GM12878 (cell line): ENCODE results near the gene MRPL36.

ENCODE experiments used
- LARP7 ChIP-seq: fragments of 450-650 bp; IDR thresholded peaks from 2 replicates; pipeline ENCODE4 v1.6.1; 2017; ENCODE audit warnings: mild to moderate bottlenecking
- NR2C1 ChIP-seq: fragments of 450-650 bp; IDR thresholded peaks from 2 replicates; pipeline ENCODE4 v1.6.1; 2017; ENCODE audit warnings: antibody characterized with exemption, mild to moderate bottlenecking, moderate library complexity
- RCOR1 ChIP-seq: conservative IDR thresholded peaks from 2 replicates; pipeline ENCODE4 v1.6.1; 2012; ENCODE audit warnings: low read depth, low read length, improper control_type of control experiment
- TF ChIP-seq, protein P1 (sequence below), 3 experiments: IDR thresholded peaks in 2 of 3; conservative IDR thresholded peaks in 1 of 3; 2 replicates each; pipeline ENCODE4 v1.5.1; 2011; ENCODE audit warnings: low read depth in 3 of 3, low read length in 3 of 3, mild to moderate bottlenecking in 3 of 3, control low read depth in 2 of 3, moderate library complexity in 2 of 3, inconsistent platforms in 1 of 3, mixed read lengths in 1 of 3; ENCODE audit not compliant: control insufficient read depth in 2 of 3, insufficient read depth in 1 of 3; ENCODE audit errors: extremely low read depth in 1 of 3
- TF ChIP-seq, protein P2 (sequence below): IDR thresholded peaks from 2 replicates; pipeline ENCODE4 v1.6.1; 2012; ENCODE audit warnings: low read depth, low read length, improper control_type of control experiment

DNA sequence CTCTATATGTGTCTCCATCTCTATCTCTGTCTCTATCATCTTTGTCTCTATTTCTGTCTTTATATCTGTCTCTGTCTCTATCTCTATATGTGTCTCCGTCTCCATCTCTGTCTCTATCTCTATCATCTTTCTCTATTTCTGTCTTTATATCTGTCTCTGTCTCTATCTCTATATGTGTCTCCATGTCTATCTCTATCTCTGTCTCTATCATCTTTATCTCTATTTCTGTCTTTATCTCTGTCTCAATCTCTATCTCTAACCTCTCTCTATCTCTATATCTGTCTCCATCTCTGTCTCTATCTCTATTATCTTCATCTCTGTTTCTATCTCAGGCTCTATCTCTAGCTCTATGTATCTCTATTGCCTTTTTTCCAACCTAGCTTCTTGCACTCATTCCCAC is 46.1 kb upstream of the MRPL36 start:
- TF ChIP-seq, protein P1, sequence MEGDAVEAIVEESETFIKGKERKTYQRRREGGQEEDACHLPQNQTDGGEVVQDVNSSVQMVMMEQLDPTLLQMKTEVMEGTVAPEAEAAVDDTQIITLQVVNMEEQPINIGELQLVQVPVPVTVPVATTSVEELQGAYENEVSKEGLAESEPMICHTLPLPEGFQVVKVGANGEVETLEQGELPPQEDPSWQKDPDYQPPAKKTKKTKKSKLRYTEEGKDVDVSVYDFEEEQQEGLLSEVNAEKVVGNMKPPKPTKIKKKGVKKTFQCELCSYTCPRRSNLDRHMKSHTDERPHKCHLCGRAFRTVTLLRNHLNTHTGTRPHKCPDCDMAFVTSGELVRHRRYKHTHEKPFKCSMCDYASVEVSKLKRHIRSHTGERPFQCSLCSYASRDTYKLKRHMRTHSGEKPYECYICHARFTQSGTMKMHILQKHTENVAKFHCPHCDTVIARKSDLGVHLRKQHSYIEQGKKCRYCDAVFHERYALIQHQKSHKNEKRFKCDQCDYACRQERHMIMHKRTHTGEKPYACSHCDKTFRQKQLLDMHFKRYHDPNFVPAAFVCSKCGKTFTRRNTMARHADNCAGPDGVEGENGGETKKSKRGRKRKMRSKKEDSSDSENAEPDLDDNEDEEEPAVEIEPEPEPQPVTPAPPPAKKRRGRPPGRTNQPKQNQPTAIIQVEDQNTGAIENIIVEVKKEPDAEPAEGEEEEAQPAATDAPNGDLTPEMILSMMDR (IDR thresholded peaks at IDR 0.05 in 2 of 3, conservative IDR thresholded peaks at IDR 0.05 in 1 of 3; ENCODE audit: control insufficient read depth in 2 of 3, extremely low read depth in 1 of 3, insufficient read depth in 1 of 3, low read depth in 3 of 3, low read length in 3 of 3) = no peak
- TF ChIP-seq NR2C1 = no peak
- TF ChIP-seq RCOR1 = no peak
- TF ChIP-seq, protein P2, sequence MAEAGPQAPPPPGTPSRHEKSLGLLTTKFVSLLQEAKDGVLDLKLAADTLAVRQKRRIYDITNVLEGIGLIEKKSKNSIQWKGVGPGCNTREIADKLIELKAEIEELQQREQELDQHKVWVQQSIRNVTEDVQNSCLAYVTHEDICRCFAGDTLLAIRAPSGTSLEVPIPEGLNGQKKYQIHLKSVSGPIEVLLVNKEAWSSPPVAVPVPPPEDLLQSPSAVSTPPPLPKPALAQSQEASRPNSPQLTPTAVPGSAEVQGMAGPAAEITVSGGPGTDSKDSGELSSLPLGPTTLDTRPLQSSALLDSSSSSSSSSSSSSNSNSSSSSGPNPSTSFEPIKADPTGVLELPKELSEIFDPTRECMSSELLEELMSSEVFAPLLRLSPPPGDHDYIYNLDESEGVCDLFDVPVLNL = no peak
- TF ChIP-seq LARP7 = no peak
